ELR (cell line): ENCODE data around the gene SUPT3H.

Source experiments
- DNase-seq: peaks from one replicate; pipeline ENCODE4 v3.0.0-alpha.2; 2015; ENCODE audit warnings: low read depth

The SUPT3H gene

GRCh38 chr6:45002390-45003105 is 375.2 kb downstream of the SUPT3H start:
- DNase-seq: peak; percentile 4

GRCh38 chr6:45001663-45002062 is 376.1 kb downstream of the SUPT3H start:
- DNase-seq: no peak

- no peak for DNase-seq
Observed at GRCh38 chr6:45000833-45001232, 376.9 kb downstream of the SUPT3H start.

GRCh38 chr6:44999066-44999465 is 378.7 kb downstream of the SUPT3H start:
- DNase-seq: no peak

- DNase-seq: no peak
Observed at GRCh38 chr6:44995486-44996132, 382.1 kb downstream of the SUPT3H start.

GRCh38 chr6:44989391-44989790 is 388.3 kb downstream of the SUPT3H start:
- no peak for DNase-seq

GRCh38 chr6:44985006-44985405 is 392.7 kb downstream of the SUPT3H start:
- no peak for DNase-seq

- no peak for DNase-seq
Observed at GRCh38 chr6:44983467-44984365, 394.0 kb downstream of the SUPT3H start.

GRCh38 chr6:44980841-44981240 is 396.9 kb downstream of the SUPT3H start:
- no peak for DNase-seq

- DNase-seq: no peak
Observed at GRCh38 chr6:44976677-44977641, 400.8 kb downstream of the SUPT3H start.

GRCh38 chr6:44974511-44974910 is 403.2 kb downstream of the SUPT3H start:
- DNase-seq: no peak

- no peak for DNase-seq
Observed at GRCh38 chr6:44972709-44973108, 405.0 kb downstream of the SUPT3H start.

GRCh38 chr6:44969446-44970185 is 408.1 kb downstream of the SUPT3H start:
- DNase-seq: no peak

- no peak for DNase-seq
Observed at GRCh38 chr6:44967481-44967880, 410.3 kb downstream of the SUPT3H start.

- DNase-seq: peak; percentile 79
Observed at GRCh38 chr6:44966449-44967092, 411.2 kb downstream of the SUPT3H start.

- no peak for DNase-seq
Observed at GRCh38 chr6:44965708-44966107, 412.0 kb downstream of the SUPT3H start.

- peak; percentile 60 for DNase-seq
Observed at GRCh38 chr6:44960898-44961297, 416.8 kb downstream of the SUPT3H start.

- no peak for DNase-seq
Observed at GRCh38 chr6:44959651-44960050, 418.1 kb downstream of the SUPT3H start.

- no peak for DNase-seq
Observed at GRCh38 chr6:44957156-44957555, 420.6 kb downstream of the SUPT3H start.

GRCh38 chr6:44956396-44956795 is 421.3 kb downstream of the SUPT3H start:
- DNase-seq: no peak
